Erythroblast (primary cell): ENCODE data around the gene LRRN1.

Experiments
- GATA1 ChIP-seq: IDR thresholded peaks from 2 replicates; pipeline ENCODE4 v1.6.1; 2011; ENCODE audit warnings: low read depth, mild to moderate bottlenecking, control low read depth, low read length, moderate library complexity
- POLR2A ChIP-seq: IDR thresholded peaks from 2 replicates; pipeline ENCODE4 v1.6.1; 2011; ENCODE audit warnings: mild to moderate bottlenecking, low read length

DNA sequence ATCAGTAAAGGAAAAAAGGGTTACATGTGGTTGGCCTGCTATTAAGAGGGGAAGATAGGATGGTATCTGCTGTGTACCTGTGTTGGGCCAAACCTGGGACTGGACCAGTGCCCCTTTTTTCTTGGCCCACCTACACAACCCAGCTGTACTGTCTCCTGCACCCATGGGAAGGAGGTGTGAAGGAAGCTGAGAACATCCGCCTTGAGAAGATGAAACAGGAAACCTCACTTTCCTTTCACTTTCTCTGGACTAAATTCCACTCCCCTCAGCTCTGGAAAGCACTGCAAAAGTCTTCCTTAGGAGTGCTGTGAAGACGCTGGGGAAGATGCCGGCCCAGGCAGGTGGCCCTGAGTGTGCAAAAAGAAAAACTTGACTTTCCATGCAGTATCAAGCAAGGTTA, 37.6 kb downstream of the LRRN1 start:
- TF ChIP-seq POLR2A = no peak
- TF ChIP-seq GATA1 = no peak
